Frontal cortex (tissue), 4 donors: ENCODE data around the gene MICAL1. TPM values are rescaled to one million over a fixed set of nuclear protein-coding genes. Genes with fewer than 3 reads are reported as not detected.

Experiments
- DNase-seq, 2 donors: peaks; one replicate each; pipeline ENCODE4 v3.0.0; 2012; ENCODE audit warnings: low spot score in 2 of 2
- FAIRE-seq: peaks from 2 replicates; lab custom pipeline; 2012; peaks lifted over from hg19 to GRCh38; lab: Jason Lieb, UNC
- total RNA-seq: library from RNA; depleted of rRNA; stranded (reverse); fragments of >200 nt; gene quantifications from one replicate; pipeline ENCODE4 v1.2.3, GENCODE V29; 2014
- donor health status: control.
- donor health status: control.
- donor health status: control.

Gene MICAL1, protein sequence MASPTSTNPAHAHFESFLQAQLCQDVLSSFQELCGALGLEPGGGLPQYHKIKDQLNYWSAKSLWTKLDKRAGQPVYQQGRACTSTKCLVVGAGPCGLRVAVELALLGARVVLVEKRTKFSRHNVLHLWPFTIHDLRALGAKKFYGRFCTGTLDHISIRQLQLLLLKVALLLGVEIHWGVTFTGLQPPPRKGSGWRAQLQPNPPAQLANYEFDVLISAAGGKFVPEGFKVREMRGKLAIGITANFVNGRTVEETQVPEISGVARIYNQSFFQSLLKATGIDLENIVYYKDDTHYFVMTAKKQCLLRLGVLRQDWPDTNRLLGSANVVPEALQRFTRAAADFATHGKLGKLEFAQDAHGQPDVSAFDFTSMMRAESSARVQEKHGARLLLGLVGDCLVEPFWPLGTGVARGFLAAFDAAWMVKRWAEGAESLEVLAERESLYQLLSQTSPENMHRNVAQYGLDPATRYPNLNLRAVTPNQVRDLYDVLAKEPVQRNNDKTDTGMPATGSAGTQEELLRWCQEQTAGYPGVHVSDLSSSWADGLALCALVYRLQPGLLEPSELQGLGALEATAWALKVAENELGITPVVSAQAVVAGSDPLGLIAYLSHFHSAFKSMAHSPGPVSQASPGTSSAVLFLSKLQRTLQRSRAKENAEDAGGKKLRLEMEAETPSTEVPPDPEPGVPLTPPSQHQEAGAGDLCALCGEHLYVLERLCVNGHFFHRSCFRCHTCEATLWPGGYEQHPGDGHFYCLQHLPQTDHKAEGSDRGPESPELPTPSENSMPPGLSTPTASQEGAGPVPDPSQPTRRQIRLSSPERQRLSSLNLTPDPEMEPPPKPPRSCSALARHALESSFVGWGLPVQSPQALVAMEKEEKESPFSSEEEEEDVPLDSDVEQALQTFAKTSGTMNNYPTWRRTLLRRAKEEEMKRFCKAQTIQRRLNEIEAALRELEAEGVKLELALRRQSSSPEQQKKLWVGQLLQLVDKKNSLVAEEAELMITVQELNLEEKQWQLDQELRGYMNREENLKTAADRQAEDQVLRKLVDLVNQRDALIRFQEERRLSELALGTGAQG
- 27.3 TPM for total RNA-seq

DNA sequence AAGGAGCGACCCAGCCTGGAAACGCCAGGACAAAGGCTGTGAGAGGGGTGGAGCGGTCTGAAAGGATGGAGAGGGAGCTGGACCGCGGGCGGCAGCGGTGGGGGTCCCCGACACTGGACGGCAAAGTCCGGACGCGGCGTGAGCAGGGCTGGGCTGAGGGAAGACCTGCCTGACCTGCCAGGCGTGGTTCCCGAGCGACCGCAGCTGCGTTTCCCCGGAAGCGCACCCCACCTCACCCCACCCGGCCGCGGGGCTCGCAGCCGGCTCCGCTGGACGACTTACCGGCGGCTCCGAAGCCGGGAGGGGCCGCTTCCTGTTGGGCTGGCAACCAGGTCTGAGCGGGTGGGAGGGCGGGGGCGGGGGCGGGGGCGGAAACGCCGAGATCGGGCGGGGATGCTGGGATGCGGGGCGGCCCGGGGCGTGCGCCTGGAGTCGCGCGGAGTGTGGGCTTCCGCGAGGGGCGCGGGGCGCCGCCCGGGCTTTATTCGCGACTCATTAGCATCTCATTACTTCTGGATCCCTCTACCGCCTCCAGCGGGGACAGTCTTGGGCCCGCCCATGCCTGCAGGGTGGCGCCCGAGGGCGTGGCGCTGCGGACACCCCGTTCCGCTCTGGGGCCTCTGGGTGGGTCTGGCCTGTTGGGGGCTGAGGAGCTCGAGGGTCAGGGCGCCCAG is at the start of gene MICAL1:
TSS of gene MICAL1 (minus strand) at position 336 of the 674 bp plus-strand sequence. CDS start 1,576 bp downstream, outside the sequence.
- FAIRE-seq: no peak
- peak; percentile 71 to 72 for DNase-seq

DNA sequence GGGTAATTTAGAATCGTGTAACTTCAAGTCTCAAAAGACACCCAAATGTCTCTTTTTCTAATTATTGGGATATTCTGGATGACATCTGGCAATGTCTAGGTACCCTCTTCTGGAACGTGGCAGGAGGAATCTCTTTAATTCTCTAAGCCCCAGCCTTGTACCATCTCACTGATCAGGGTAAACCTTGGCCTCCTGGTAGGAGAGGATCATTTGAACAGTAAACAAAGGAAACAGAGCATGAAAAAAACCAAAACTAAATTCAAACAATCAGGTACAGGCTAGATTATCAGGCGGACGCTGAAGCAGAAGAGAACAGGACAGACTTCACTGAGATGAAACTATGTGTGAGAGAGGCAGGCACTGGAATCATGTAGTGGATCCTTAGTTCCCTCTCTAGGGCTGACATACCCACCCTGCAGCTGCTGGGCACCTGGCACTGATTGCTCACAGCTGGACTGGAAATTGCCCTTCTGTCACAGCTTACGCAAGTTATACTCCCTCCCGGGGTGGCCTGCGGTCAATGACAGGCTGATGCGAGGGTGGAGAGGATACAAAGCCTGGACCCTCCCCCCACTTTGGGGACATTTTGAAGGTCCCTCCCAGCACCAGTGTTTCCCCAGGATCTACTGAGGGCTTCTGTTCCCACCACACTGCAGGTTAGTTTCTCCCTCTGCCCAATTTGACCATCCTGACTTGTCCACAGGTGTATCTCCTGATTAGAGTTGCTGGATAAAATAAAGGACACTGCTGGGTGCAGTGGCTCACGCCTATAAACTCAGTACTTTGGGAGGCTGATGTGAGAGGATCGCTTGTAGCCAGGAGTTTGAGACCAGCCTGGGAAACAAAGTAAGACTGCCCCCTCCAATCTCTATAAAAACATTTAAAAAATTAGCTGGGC is 48.0 kb upstream of the MICAL1 start:
- FAIRE-seq: no peak
- no peak for DNase-seq

DNA sequence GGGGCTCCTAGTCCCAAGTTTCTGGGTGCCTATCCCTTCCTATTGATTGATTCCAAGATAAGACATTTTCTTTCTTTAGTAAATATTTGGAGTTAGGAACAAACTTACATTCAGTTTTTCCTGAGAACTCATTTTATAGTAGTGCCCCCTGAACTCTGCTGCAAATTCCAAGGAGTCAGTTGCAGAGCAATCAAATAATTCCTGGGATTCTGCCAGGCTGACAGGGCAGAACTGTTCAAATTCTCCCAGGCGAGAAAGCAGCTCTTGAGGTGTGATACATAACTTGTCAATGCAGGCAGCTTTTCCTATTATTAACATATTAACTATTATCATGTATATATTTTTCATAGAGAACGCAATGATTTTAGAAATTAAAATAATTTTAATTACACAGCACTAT is 43.4 kb upstream of the MICAL1 start:
- FAIRE-seq (no peak), DNase-seq (no peak)

DNA sequence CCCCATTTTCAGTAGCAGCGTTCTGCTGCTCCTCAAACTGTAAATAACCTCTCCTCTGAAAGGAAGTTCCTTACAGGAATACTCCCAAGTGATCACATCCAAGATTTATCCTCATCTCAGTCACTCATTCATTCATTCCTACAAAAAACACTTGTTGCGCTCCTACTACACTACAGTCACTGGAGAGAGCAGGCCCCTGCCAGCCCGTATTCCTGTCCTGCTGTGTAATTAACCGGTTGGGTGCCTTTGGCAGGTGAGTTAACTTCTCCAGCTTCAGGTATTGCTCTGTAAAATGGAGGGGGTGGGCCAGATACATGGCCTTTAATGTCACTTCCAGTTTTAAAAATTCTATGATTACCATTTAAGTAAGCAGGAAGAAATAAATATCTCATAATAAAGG is 42.5 kb upstream of the MICAL1 start:
- DNase-seq (no peak), FAIRE-seq (no peak)

DNA sequence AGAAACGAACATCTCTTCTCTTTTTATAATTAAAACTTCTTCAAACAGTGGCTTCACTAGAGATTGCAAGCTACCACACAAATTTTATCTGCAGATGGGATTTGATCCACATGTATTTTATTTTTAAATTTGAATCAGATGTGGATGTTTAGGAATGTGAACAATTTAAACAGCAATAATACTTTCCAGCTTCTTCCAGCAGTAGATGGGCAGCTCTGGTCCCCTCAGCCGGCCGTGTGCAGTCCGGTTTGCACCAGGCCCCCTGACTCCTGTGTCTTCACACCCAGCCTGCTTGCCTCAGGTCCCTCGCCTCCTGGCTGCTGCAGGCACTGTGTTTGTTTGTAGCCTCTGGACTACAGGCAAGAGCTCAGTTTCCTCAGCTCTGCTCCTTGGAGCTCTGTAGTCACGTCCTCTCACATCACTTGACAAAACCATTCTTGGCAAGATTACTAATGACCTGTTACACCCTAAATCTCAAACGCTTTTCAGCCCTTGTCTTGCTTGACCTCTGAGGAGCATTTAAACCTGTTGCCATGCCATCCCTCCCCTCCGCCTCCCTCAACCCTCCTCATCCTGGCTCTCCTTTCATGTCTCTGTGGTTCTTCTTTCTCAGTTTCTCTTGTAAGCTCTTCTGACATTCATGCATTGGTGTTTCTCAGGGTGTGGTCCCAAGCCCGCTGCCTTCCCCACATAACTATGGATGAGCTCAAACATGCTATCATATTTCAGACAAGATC is 40.6 kb upstream of the MICAL1 start:
- DNase-seq (no peak), FAIRE-seq (no peak)

DNA sequence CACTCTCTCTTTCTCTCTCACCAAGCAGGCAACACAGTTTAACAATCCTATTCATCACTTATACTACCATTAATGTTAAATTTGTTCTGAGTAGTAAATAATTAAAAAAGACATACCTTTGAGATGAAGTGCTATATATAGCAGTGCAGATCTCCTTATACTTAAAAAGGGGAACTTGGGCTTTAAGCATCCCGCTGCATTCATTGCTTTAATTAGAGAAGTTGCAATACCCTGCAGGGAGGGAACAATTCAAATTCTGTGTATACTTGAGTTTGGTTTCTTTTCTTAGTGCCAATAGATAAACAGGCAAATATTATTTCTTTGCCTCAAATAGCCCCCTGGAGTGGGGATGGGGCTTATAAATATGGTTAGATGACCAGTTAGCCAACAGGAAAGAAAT is 38.3 kb upstream of the MICAL1 start:
- DNase-seq (no peak), FAIRE-seq (no peak)

DNA sequence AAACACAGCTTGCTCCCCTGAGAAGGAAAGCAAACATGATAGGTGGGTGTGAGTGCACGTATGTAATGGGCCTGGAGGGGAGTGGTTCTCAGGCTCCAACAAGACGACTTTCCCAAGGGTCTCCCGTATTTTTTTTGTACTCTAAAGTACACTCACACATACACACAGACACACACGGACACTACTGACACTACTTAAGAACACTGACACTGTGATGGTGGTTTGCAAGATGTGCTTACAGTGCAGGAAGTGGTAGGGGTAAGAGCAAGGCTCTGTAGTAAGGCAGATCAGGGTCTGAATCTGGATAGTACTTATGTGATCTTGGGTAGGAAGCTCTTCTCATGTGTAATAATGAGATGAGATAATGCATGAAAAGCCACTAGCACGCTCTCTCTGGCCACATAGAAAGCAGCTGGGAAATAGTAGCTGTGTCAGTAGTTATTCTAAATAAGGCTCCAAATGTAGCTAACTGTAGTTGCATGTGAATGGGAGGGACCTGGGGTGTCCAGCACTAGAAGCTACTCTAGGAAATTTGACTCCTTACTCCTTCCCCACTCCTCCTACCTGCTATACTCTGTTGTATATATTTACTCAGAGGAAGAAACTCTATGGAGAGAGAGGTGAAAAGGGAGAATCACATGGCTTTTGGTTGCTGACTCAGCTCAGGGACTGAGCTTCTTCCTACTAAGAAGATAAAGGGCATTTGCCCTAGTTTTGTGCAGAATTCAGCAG is 35.8 kb upstream of the MICAL1 start:
- FAIRE-seq (no peak), DNase-seq (no peak)

DNA sequence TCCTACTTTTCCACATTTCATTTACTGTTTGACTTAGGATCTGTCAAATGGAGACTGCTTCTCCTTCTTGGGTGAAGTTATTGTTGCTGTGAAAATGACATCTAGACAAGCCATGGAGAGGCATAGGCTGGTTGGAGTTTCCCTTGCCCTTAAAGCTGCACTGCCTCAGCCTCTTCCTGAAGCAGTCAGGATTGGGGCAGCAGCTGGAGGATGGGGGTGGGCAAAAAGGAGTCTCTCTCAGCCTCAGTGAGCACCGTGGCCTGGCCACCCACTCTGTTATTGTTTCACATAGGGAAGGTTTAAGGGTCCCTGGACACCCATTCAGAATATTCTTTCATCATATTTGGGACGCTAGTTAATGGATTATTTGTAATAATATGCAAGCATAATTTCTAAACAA is 35.1 kb upstream of the MICAL1 start:
- DNase-seq: no peak
- FAIRE-seq: no peak

DNA sequence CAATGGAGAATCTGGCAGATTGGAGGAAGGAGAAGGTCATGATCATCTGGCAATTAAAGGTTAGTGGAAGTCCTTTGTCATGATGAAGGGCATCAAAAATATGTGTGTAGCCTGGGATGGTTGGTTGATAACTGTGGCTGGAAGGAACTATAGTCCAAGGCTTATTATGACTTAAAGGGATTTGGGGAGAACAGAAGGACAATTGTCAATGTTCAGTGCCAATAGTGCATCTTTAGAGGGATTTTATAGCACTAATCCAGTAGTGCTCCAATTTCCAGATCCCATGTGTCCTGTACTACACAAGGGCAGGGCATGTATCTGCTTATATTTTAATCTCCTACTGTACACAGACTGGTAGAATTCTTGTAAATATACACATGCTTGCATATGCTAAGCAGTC is 32.4 kb upstream of the MICAL1 start:
- DNase-seq (no peak), FAIRE-seq (no peak)

DNA sequence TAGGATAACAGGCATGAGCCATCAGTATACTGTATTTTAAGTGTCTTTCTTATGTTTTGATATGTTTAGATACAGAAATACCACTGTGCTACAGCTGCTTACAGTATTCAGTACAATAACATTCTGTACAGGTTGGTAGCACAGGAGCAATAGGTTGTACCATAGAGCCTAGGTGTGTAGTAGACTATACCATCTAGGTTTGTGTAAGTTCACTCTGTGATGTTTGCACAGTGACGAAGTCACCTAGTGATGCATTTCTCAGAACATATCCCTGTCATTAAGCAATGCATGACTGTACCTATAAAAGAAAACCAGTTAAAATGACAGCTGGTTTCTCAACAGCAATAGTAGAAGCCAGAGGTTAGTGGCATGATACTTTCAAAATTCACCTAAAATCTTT is 30.5 kb upstream of the MICAL1 start:
- DNase-seq: no peak
- FAIRE-seq: no peak

DNA sequence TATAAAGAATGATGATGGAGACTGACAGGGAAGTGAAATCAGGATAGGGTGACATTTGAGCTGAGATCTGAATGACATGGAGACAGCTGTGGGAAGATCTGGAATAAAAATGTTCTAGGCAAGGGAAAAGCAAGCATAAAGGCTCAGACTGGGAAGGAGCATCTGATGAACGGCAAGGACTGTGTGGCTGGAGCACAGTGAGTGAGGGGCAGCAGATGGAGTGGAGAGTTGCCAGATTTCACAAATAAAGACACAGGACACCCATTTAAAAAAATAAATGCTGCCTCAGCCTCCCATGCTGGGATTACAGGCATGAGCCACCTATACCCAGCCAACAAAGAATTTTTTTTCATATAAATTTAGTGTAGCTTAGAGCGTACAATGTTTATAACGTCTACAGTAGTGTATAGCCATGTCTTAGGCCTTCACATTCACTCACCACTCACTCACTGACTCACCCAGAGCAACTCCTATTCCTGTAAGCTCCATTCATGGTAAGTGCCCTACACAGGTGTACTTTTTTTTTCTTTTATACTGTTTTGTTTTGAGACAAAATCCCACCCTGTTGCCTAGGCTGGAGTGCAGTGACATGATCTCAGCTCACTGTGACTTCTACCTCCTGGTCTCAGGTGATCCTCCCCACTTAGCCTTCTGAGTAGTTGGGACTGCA is 29.8 kb upstream of the MICAL1 start:
- FAIRE-seq (no peak), DNase-seq (no peak)

DNA sequence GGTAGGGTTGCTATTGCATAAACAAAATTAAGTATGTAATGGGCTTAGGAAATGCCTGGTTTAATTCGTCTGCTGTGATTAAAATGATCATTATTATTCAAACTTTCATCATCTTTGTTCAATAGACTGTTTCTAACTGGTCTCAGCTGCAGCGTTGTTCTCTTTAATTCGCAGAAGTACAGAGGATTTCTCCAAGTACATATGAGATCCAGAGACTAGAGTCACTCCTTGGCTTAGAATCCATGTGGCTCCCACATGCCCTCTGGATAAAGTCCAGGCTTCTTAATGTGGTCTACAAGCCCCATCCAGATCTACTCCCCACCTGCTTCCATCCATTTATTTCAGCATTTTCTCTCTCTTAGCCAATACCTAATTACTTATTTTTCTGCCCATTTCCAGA is 28.6 kb upstream of the MICAL1 start:
- FAIRE-seq (no peak), DNase-seq (no peak)

DNA sequence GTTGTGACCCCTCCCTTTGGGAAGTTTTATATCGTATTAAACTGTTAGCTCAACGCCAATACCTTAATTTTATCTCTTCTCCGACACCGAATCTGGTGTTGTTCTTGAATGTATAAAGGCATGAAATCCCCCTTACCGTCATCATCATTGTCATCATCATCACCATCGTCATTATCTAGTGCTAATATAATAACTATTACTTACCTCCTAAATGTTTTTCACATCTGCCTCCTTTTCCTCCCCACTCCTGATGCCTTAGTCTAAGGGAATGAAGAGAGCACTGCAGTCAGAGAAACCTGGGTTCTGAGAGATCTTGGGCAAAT is 28.1 kb upstream of the MICAL1 start:
- FAIRE-seq (no peak), DNase-seq (no peak)

DNA sequence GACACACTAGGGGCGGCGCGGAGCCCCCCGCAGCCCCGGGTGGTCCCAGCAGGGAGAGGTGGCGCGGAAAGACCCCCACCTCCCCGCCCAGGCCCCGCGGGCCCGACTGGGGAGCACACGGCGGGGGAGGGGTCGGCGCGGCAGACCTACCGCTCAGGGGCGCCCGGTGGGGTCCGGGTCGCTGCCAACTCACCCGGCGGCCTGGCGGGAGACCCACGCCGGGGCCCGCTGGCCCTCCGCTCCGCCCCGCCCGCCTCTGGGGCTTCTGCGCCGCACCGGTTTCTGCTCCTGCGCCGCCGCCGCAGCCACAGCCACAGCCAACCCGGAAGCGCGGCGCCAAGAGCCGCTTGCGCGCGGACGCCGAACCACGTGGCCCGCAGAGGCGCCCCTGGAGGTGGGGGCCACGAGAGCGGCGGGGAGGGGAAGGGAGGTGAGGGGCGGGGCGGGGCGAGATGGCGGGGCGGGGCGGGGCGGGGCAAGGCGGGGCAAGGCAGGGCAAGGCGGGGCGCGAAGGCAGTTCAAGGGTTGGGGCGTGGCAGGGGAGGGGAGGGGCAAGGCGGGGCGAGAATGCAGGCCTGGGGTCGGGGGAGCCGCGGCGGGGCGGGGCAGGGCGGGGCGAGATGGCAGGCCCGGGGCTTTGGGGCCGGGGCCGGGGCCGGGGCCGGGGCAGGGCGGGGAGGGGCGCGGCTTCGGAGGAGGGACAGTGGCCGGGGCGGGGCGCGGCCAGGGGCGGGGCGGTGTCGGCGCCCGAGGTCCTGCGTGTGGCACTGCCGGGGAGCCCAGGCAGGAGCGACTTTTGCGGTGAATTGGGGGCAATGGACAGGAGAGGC is 27.5 kb upstream of the MICAL1 start, which contains the start of gene ZBTB24:
TSS of gene ZBTB24 (minus strand) at position 315 of the 830 bp plus-strand sequence. CDS start 1,193 bp downstream, outside the sequence.
- FAIRE-seq (no peak), DNase-seq (peak; percentile 91 to 96)

DNA sequence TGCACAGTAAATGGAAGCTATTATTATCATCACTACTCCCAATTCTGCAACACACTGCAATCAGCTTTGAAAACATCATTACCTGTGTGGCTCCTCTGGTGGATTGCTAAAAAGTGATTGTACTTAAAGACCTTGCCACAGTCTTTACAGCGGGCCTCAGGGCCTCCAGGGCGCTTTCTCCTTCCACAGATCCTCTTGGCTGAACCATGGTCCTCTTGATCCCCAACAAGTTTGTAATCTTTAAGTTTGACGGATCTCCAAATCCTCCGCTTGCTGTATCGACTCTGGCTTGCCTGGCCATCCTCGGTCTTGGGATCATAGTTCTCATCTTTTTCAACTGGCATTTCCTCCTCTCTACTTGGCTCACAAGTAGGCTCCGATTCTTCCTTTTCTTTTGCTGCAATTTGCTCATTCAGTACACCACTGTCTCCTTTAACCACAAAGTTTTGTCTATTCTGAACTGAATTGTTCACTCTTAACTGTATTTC is 25.5 kb upstream of the MICAL1 start:
- FAIRE-seq: no peak
- no peak for DNase-seq
